Measurements from ENCODE around the gene SUFU. TPM values are rescaled to one million over a fixed set of nuclear protein-coding genes. Genes with fewer than 3 reads are reported as not detected.

Gene SUFU
- total and polyA plus RNA-seq, 2 donors from 2014 or later = 6.5 to 18.9 TPM

GRCh38 chr10:102470579-102471546, 32.9 kb upstream of the SUFU start:
- intact Hi-C loops (cut with DNase I) = no loop called here
- H3K4me1 ChIP-seq (ENCODE audit: control insufficient read depth in 2 of 3, insufficient read depth in 2 of 3, low read depth in 1 of 3, low read length in 3 of 3) = no peaks in the 10 kb centered on the region
- H3K27ac ChIP-seq (ENCODE audit: low read depth in 2 of 2, low read length in 2 of 2) = no peak overlapping the region
- no peaks in the 10 kb centered on the region for H3K9me3 ChIP-seq (ENCODE audit: control insufficient read depth in 2 of 3, insufficient read depth in 1 of 3, low read length in 3 of 3)
- DNase-seq = no peak
- no peaks in the 10 kb centered on the region for H3K36me3 ChIP-seq (ENCODE audit: control insufficient read depth in 2 of 3, insufficient read depth in 3 of 3, low read length in 3 of 3)
- no peak overlapping the region for H3K9ac ChIP-seq (ENCODE audit: low read length in 3 of 3)
- TF ChIP-seq CTCF (IDR thresholded peaks at IDR 0.05; ENCODE audit: borderline replicate concordance, extremely low read depth, insufficient read depth) = no peak
- H3K27me3 ChIP-seq (ENCODE audit: control insufficient read depth, insufficient read depth, low read length) = no peaks in the 10 kb centered on the region
- no peak overlapping the region for H3K4me3 ChIP-seq (ENCODE audit: low read length in 3 of 3)
- no peak for FAIRE-seq

GRCh38 chr10:102473445-102474331, 30.1 kb upstream of the SUFU start:
- no peak for FAIRE-seq

GRCh38 chr10:102475451-102476040, 28.2 kb upstream of the SUFU start:
- Histone ChIP-seq H3K9me3 (ENCODE audit: control insufficient read depth in 2 of 3, insufficient read depth in 1 of 3, low read length in 3 of 3) (no peaks in the 10 kb centered on the region), H3K36me3 (ENCODE audit: control insufficient read depth in 2 of 3, insufficient read depth in 3 of 3, low read length in 3 of 3) (peaks cover 0 to 1% (median under 1%) of the 10 kb centered on the region in 3 donors), H3K27ac (ENCODE audit: low read depth in 2 of 2, low read length in 2 of 2) (no peak overlapping the region), H3K4me1 (ENCODE audit: control insufficient read depth in 2 of 3, insufficient read depth in 2 of 3, low read depth in 1 of 3, low read length in 3 of 3) (no peaks in the 10 kb centered on the region), H3K27me3 (ENCODE audit: control insufficient read depth, insufficient read depth, low read length) (no peaks in the 10 kb centered on the region), H3K9ac (ENCODE audit: low read length in 3 of 3) (no peak overlapping the region), H3K4me3 (ENCODE audit: low read length in 3 of 3) (no peak overlapping the region)
- FAIRE-seq (no peak), DNase-seq (no peak)
- intact Hi-C loops (cut with DNase I) = no loop called here
- no peak for TF ChIP-seq CTCF (IDR thresholded peaks at IDR 0.05; ENCODE audit: borderline replicate concordance, extremely low read depth, insufficient read depth)

More at GRCh38 chr10:102473445-102474331, 30.1 kb upstream of the SUFU start:
- H3K36me3 ChIP-seq (ENCODE audit: control insufficient read depth in 2 of 3, insufficient read depth in 3 of 3, low read length in 3 of 3) = no peaks in the 10 kb centered on the region
- H3K4me3 ChIP-seq (ENCODE audit: low read length in 3 of 3) = no peak overlapping the region
- no peak for TF ChIP-seq CTCF (IDR thresholded peaks at IDR 0.05; ENCODE audit: borderline replicate concordance, extremely low read depth, insufficient read depth)
- no peak overlapping the region for H3K27ac ChIP-seq (ENCODE audit: low read depth in 2 of 2, low read length in 2 of 2)
- no peaks in the 10 kb centered on the region for H3K9me3 ChIP-seq (ENCODE audit: control insufficient read depth in 2 of 3, insufficient read depth in 1 of 3, low read length in 3 of 3)
- H3K4me1 ChIP-seq (ENCODE audit: control insufficient read depth in 2 of 3, insufficient read depth in 2 of 3, low read depth in 1 of 3, low read length in 3 of 3) = no peaks in the 10 kb centered on the region
- H3K9ac ChIP-seq (ENCODE audit: low read length in 3 of 3) = no peak overlapping the region
- no peak for DNase-seq
- H3K27me3 ChIP-seq (ENCODE audit: control insufficient read depth, insufficient read depth, low read length) = no peaks in the 10 kb centered on the region
- intact Hi-C loops (cut with DNase I) = no loop called here
